ENCODE data around the gene SMIM3. TPM values are rescaled to one million over a fixed set of nuclear protein-coding genes. Genes with fewer than 3 reads are reported as not detected.
"Not testable (repeated sequence)": the region's sequence is repeated elsewhere in the genome, so short reads cannot be mapped to it uniquely, and the experiment has no call there.

The SMIM3 gene
- total RNA-seq, 1 donor from 2014 or later: 3.0 TPM

DNA sequence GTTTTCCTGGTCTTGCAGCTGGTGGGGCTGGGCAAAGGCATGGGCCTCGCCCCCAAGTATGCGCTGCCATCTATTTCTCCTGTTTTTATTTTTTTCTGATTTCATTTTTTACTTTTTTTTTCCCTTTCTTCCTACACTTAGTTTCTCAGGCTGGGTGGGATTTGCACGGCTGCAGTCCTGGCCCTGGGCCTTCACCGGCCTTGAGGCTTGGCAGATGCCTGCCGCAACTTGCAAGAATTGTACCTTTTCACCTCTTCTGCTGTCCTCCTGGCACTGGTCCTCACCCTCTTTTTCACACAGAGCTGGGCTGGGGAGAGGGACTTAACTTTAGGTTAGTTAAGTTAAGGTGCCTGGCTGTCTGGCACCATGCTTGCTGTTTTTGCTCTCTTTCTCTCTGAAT lies 57.5 kb downstream of the SMIM3 start:
- peaks cover 6% of the 10 kb centered on the region for H3K36me3 Mint-ChIP-seq (ENCODE audit: low read depth, unreplicated experiment)
- DNase-seq (ENCODE audit: low spot score): no peak

GRCh38 chr5:150836703-150837102 lies 58.1 kb downstream of the SMIM3 start:
- TF ChIP-seq, protein P1, sequence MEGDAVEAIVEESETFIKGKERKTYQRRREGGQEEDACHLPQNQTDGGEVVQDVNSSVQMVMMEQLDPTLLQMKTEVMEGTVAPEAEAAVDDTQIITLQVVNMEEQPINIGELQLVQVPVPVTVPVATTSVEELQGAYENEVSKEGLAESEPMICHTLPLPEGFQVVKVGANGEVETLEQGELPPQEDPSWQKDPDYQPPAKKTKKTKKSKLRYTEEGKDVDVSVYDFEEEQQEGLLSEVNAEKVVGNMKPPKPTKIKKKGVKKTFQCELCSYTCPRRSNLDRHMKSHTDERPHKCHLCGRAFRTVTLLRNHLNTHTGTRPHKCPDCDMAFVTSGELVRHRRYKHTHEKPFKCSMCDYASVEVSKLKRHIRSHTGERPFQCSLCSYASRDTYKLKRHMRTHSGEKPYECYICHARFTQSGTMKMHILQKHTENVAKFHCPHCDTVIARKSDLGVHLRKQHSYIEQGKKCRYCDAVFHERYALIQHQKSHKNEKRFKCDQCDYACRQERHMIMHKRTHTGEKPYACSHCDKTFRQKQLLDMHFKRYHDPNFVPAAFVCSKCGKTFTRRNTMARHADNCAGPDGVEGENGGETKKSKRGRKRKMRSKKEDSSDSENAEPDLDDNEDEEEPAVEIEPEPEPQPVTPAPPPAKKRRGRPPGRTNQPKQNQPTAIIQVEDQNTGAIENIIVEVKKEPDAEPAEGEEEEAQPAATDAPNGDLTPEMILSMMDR (IDR thresholded peaks at IDR 0.05; ENCODE audit: unreplicated experiment): no peak
- Mint-ChIP-seq H3K9me3 (ENCODE audit: unreplicated experiment) (peaks cover 4% of the 10 kb centered on the region), H3K4me3 (ENCODE audit: unreplicated experiment) (no peak overlapping the region), H3K27ac (ENCODE audit: unreplicated experiment) (no peak overlapping the region), H3K36me3 (ENCODE audit: low read depth, unreplicated experiment) (peaks cover 6% of the 10 kb centered on the region), H3K4me1 (ENCODE audit: unreplicated experiment) (no peaks in the 10 kb centered on the region), H3K27me3 (ENCODE audit: unreplicated experiment) (peaks cover 1% of the 10 kb centered on the region)
- no peak for DNase-seq (ENCODE audit: low spot score)

More for the DNA sequence above, 57.5 kb downstream of the SMIM3 start:
- H3K9me3 Mint-ChIP-seq (ENCODE audit: unreplicated experiment): peaks cover 4% of the 10 kb centered on the region
- H3K4me3 Mint-ChIP-seq (ENCODE audit: unreplicated experiment): no peak overlapping the region
- TF ChIP-seq, protein P1 (IDR thresholded peaks at IDR 0.05; ENCODE audit: unreplicated experiment): no peak
- peaks cover 1% of the 10 kb centered on the region for H3K27me3 Mint-ChIP-seq (ENCODE audit: unreplicated experiment)
- H3K27ac Mint-ChIP-seq (ENCODE audit: unreplicated experiment): no peak overlapping the region
- H3K4me1 Mint-ChIP-seq (ENCODE audit: unreplicated experiment): no peaks in the 10 kb centered on the region

GRCh38 chr5:150845185-150845859 lies 66.8 kb downstream of the SMIM3 start:
- not testable (repeated sequence) for H3K27ac Mint-ChIP-seq (ENCODE audit: unreplicated experiment); DNase-seq (ENCODE audit: low spot score); H3K4me3 Mint-ChIP-seq (ENCODE audit: unreplicated experiment); H3K9me3 Mint-ChIP-seq (ENCODE audit: unreplicated experiment); H3K27me3 Mint-ChIP-seq (ENCODE audit: unreplicated experiment); H3K36me3 Mint-ChIP-seq (ENCODE audit: low read depth, unreplicated experiment); H3K4me1 Mint-ChIP-seq (ENCODE audit: unreplicated experiment)

- not testable (repeated sequence) for H3K27me3 Mint-ChIP-seq (ENCODE audit: unreplicated experiment)
Measured at GRCh38 chr5:150846308-150846653, 67.7 kb downstream of the SMIM3 start, which contains the start of gene IRGM. Gene IRGM (plus strand): TSS chr5:150846521. CDS start chr5:150848124, 1,603 bp downstream.

More at GRCh38 chr5:150846308-150846653, 67.7 kb downstream of the SMIM3 start, which contains the start of gene IRGM:
- H3K4me3 Mint-ChIP-seq (ENCODE audit: unreplicated experiment); H3K36me3 Mint-ChIP-seq (ENCODE audit: low read depth, unreplicated experiment); H3K9me3 Mint-ChIP-seq (ENCODE audit: unreplicated experiment); H3K27ac Mint-ChIP-seq (ENCODE audit: unreplicated experiment); H3K4me1 Mint-ChIP-seq (ENCODE audit: unreplicated experiment); DNase-seq (ENCODE audit: low spot score): not testable (repeated sequence)

Other genes starting within 250 kb of the SMIM3 start
- gene SYNPO, start 138.1 kb upstream of the SMIM3 start, total RNA-seq (ENCODE audit: unreplicated experiment): 94.3 TPM
- gene MYOZ3, start 117.5 kb upstream of the SMIM3 start, total RNA-seq (ENCODE audit: unreplicated experiment): 12.0 TPM
- 54.5 TPM for gene RBM22, start 77.7 kb upstream of the SMIM3 start, total RNA-seq (ENCODE audit: unreplicated experiment)
- 50.3 TPM for gene DCTN4, start 19.7 kb upstream of the SMIM3 start, total RNA-seq (ENCODE audit: unreplicated experiment)
- not detected for gene IRGM, start 67.8 kb downstream of the SMIM3 start, total RNA-seq (ENCODE audit: unreplicated experiment)
- 11.1 TPM for gene ZNF300, start 126.2 kb downstream of the SMIM3 start, total RNA-seq (ENCODE audit: unreplicated experiment)
- 32.5 TPM for gene GPX3, start 241.8 kb downstream of the SMIM3 start, total RNA-seq (ENCODE audit: unreplicated experiment)

Measured in endothelial cell (in vitro differentiated cells).